Thoracic aorta (tissue), 2 donors: ENCODE data around the gene NKX1-1. TPM values are rescaled to one million over a fixed set of nuclear protein-coding genes. Genes with fewer than 3 reads are reported as not detected.

Experiments
- ATAC-seq: fragments of 150-250 bp; one replicate; pipeline ENCODE4 v1.8.0; 2017; ENCODE audit warnings: low read depth; ENCODE audit not compliant: insufficient number of reproducible peaks, low FRiP score
- DNase-seq: peaks from one replicate; pipeline ENCODE4 v3.0.0-alpha.2; 2020; ENCODE audit warnings: low spot score
- H3K27ac ChIP-seq, 2 donors: fragments of 200-600 bp; sonication (generic); 1 replicate in 1 of 2; 2 replicates in 1 of 2; pipeline ENCODE4 v1.5.1; 2016; ENCODE audit warnings: mild to moderate bottlenecking in 2 of 2, moderate library complexity in 2 of 2
- H3K27me3 ChIP-seq: fragments of 200-600 bp; sonication (generic); replicated peaks from 2 replicates; pipeline ENCODE4 v1.6.0; 2016; ENCODE audit warnings: mild to moderate bottlenecking; ENCODE audit not compliant: insufficient read depth
- H3K36me3 ChIP-seq: fragments of 200-600 bp; sonication (generic); one replicate; pipeline ENCODE4 v1.5.1; 2016
- H3K4me1 ChIP-seq, 2 donors: fragments of 200-600 bp; sonication (generic); 1 replicate in 1 of 2; 2 replicates in 1 of 2; pipeline versions ENCODE4 v1.5.1 to v1.6.0; 2016; ENCODE audit warnings: low read depth in 2 of 2, mild to moderate bottlenecking in 1 of 2; ENCODE audit not compliant: control insufficient read depth in 1 of 2
- H3K4me3 ChIP-seq: fragments of 200-600 bp; sonication (generic); 2 replicates; pipeline ENCODE4 v1.5.1; 2016; ENCODE audit warnings: mild to moderate bottlenecking
- H3K9me3 ChIP-seq: fragments of 200-600 bp; sonication (generic); 2 replicates; pipeline ENCODE4 v1.5.1; 2016
- CTCF ChIP-seq: fragments of 200-600 bp; sonication (generic); IDR thresholded peaks from one replicate; pipeline ENCODE4 v1.5.1; 2019; ENCODE audit warnings: antibody characterized with exemption
- total RNA-seq, 2 donors: library from RNA; depleted of rRNA; stranded (reverse); fragments of >200 nt; gene quantifications; one replicate each; pipeline versions ENCODE4 v1.1.0 to v1.2.3, GENCODE V29; 2016

NKX1-1 gene
- total RNA-seq, 2 donors from 2014 or later, result not detected

DNA sequence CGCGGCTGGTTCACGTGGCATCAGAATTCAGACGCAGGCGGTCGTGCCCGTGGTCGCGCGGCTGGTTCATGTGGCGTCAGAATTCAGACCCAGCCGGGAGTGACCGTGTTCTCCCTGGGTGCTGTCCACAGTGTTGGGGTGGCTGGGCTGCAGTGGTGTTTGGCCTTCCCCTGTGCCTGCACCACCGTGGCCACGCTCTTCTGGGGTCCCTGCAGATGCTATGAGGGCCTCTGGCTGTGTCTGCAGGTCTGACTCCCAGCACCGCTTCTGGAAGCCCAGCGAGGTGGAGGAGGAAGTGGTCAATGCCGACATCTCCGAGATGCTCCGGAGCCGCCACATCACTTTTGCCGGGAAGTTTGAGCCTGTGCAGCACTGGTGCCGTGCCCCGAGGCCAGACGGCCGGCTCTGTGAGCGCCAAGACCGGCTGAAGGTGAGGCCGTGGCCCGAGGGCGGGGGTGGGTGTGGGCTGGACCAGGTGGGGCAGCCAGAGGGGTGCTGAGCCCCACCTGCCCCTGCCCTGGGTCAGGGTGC is 26.4 kb downstream of the NKX1-1 start:
- Histone ChIP-seq H3K36me3 (peaks cover 8% of the 10 kb centered on the region), H3K4me3 (no peak overlapping the region)
- ATAC-seq, result no peak

DNA sequence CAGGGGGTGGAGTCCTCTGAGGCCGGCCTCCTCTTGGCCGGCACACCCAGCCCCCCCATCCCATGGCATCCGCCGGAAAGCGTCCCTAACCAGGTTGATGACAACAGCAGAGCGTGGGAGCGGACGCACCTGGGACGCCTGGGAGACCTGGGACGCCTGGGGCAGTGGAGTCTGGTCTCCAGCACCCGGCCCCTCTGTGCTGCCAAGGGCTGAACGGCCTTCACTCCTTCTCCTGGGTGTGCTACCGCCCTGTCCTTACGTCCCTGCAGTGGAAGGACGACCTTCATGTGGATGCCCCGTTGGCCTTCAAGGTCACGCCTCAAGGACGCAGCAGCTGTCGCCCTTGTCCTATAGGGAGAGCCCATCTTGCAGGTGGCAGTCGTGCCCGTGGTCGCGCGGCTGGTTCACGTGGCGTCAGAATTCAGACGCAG is 26.9 kb downstream of the NKX1-1 start:
- Histone ChIP-seq H3K27ac (no peak overlapping the region), H3K4me1 (no peaks in the 10 kb centered on the region), H3K27me3 (no peaks in the 10 kb centered on the region), H3K4me3 (no peak overlapping the region), H3K36me3 (peaks cover 8% of the 10 kb centered on the region), H3K9me3 (no peaks in the 10 kb centered on the region)
- DNase-seq, result no peak
- ATAC-seq, result no peak
- TF ChIP-seq CTCF, result no peak

More for the DNA sequence above, 26.4 kb downstream of the NKX1-1 start:
- DNase-seq, result no peak
- Histone ChIP-seq H3K9me3 (no peaks in the 10 kb centered on the region), H3K27ac (no peak overlapping the region), H3K27me3 (no peaks in the 10 kb centered on the region), H3K4me1 (no peaks in the 10 kb centered on the region)
- TF ChIP-seq CTCF, result no peak

GRCh38 chr4:1378559-1379231 is 27.5 kb downstream of the NKX1-1 start:
- no peak for TF ChIP-seq CTCF

GRCh38 chr4:1377606-1378261 is 28.5 kb downstream of the NKX1-1 start:
- no peaks in the 10 kb centered on the region for H3K9me3 ChIP-seq
- no peak for TF ChIP-seq CTCF
- H3K27ac ChIP-seq, result no peak overlapping the region
- H3K36me3 ChIP-seq, result peaks cover 16% of the 10 kb centered on the region
- no peak overlapping the region for H3K4me3 ChIP-seq
- no peaks in the 10 kb centered on the region for H3K4me1 ChIP-seq
- no peaks in the 10 kb centered on the region for H3K27me3 ChIP-seq
- DNase-seq, result no peak
- no peak for ATAC-seq

More at GRCh38 chr4:1378559-1379231, 27.5 kb downstream of the NKX1-1 start:
- Histone ChIP-seq H3K36me3 (peaks cover 9% of the 10 kb centered on the region), H3K27ac (no peak overlapping the region), H3K4me3 (no peak overlapping the region), H3K9me3 (no peaks in the 10 kb centered on the region), H3K27me3 (no peaks in the 10 kb centered on the region), H3K4me1 (no peaks in the 10 kb centered on the region)
- no peak for DNase-seq
- no peak for ATAC-seq

GRCh38 chr4:1376841-1377605 is 29.2 kb downstream of the NKX1-1 start:
- ATAC-seq, result no peak
- Histone ChIP-seq H3K9me3 (no peaks in the 10 kb centered on the region), H3K27me3 (no peaks in the 10 kb centered on the region), H3K4me3 (no peak overlapping the region), H3K4me1 (no peaks in the 10 kb centered on the region), H3K27ac (no peak overlapping the region), H3K36me3 (peaks cover 16% of the 10 kb centered on the region)
- TF ChIP-seq CTCF, result no peak
- DNase-seq, result no peak
